Small intestine (tissue), 7 donors: ENCODE measurements around the gene OSTC. TPM values are rescaled to one million over a fixed set of nuclear protein-coding genes. Genes with fewer than 3 reads are reported as not detected.
A peak's percentile ranks its signal among the peaks of the same experiment; 100 is the strongest.

Source experiments
- DNase-seq, 2 donors: peaks; one replicate each; pipeline versions ENCODE4 v3.0.0 to v3.0.0-alpha.2; 2013
- FAIRE-seq: peaks from 2 replicates; lab custom pipeline; 2012; peaks lifted over from hg19 to GRCh38; lab: Jason Lieb, UNC
- H3K27ac ChIP-seq, 3 donors: one replicate each; pipeline ENCODE4 v1.5.1; 2013; ENCODE audit warnings: low read length in 2 of 3, mild to moderate bottlenecking in 2 of 3, control low read depth in 1 of 3, inconsistent platforms in 1 of 3, low read depth in 1 of 3, moderate library complexity in 1 of 3
- H3K27me3 ChIP-seq, 3 donors: one replicate each; pipeline ENCODE4 v1.6.1; 2013; ENCODE audit warnings: low read length in 3 of 3, inconsistent platforms in 1 of 3; ENCODE audit not compliant: control insufficient read depth in 3 of 3, insufficient read depth in 3 of 3
- H3K36me3 ChIP-seq, 3 donors: one replicate each; pipeline ENCODE4 v1.6.1; 2013; ENCODE audit warnings: low read length in 3 of 3, inconsistent platforms in 1 of 3, low read depth in 1 of 3, mild to moderate bottlenecking in 1 of 3, moderate library complexity in 1 of 3; ENCODE audit not compliant: control insufficient read depth in 3 of 3, insufficient read depth in 2 of 3
- H3K4me1 ChIP-seq, 3 donors: one replicate each; pipeline ENCODE4 v1.6.1; 2013; ENCODE audit warnings: low read length in 2 of 3, inconsistent platforms in 1 of 3, low read depth in 1 of 3, mild to moderate bottlenecking in 1 of 3, moderate library complexity in 1 of 3; ENCODE audit not compliant: control insufficient read depth in 3 of 3, insufficient read depth in 2 of 3
- H3K4me3 ChIP-seq, 3 donors: one replicate each; pipeline ENCODE4 v1.5.1; 2013; ENCODE audit warnings: low read length in 3 of 3, control low read depth in 1 of 3, inconsistent platforms in 1 of 3, low read depth in 1 of 3, mild to moderate bottlenecking in 1 of 3, moderate library complexity in 1 of 3
- H3K9me3 ChIP-seq, 2 donors: one replicate each; pipeline ENCODE4 v1.6.1; 2013; ENCODE audit warnings: low read depth in 1 of 2, low read length in 1 of 2; ENCODE audit not compliant: control insufficient read depth in 2 of 2, insufficient read depth in 1 of 2
- WGBS, 3 donors: extraction: QIAGEN DNeasy Blood & Tissue Kit; methylation state at CpG; one replicate each; pipeline ENCODE4 v1.1.7; 2013; 5-methylcytosine and 5-hydroxymethylcytosine counted together
- polyA plus RNA-seq, 4 donors: library from polyadenylated mRNA; stranded (reverse) in 3 of 4; unstranded in 1 of 4; fragments of 200-250 nt in 3 of 4; fragments of 120-200 nt in 1 of 4; gene quantifications; one replicate each; pipeline versions ENCODE4 v1.2.1 to v1.2.3, GENCODE V29; 2013
- donor health status: healthy with polysubstance abuse.
- donor health status: control.
- donor health status: control.
- donor health status: Bipolar disorder and iron deficiency.
- donor health status: healthy.

Gene OSTC
- polyA plus RNA-seq, 4 donors = 92.4 to 270 (median 172) TPM

- FAIRE-seq (no peak), DNase-seq (no peak)
- Histone ChIP-seq H3K27ac (no peak overlapping the region), H3K27me3 (peaks cover 0 to 2% (median 0%) of the 10 kb centered on the region in 3 donors), H3K4me3 (no peak overlapping the region), H3K36me3 (no peaks in the 10 kb centered on the region), H3K4me1 (no peaks in the 10 kb centered on the region), H3K9me3 (no peaks in the 10 kb centered on the region)
- 38 to 70% (median 49%) methylated on average over 3 of the region's 3 CpGs for WGBS, 3 donors
Observed at GRCh38 chr4:108694423-108694822, 44.0 kb downstream of the OSTC start.

- Histone ChIP-seq H3K36me3 (no peaks in the 10 kb centered on the region), H3K4me1 (no peaks in the 10 kb centered on the region), H3K9me3 (no peaks in the 10 kb centered on the region), H3K27me3 (peaks cover 0 to 2% (median 0%) of the 10 kb centered on the region in 3 donors), H3K4me3 (no peak overlapping the region), H3K27ac (no peak overlapping the region)
- DNase-seq (no peak), FAIRE-seq (no peak)
- WGBS, 3 donors = 75 to 95% (median 92%) methylated on average over 1 of the region's 1 CpG
Observed at GRCh38 chr4:108695062-108695461, 44.7 kb downstream of the OSTC start.

- no peaks in the 10 kb centered on the region for H3K4me1 ChIP-seq
- no peak overlapping the region for H3K4me3 ChIP-seq
- H3K27me3 ChIP-seq = peaks cover 0 to 2% (median 0%) of the 10 kb centered on the region in 3 donors
- FAIRE-seq (no peak), DNase-seq (no peak)
- 87 to 92% (median 89%) methylated on average over 3 of the region's 3 CpGs for WGBS, 3 donors
- H3K27ac ChIP-seq = no peak overlapping the region
- H3K9me3 ChIP-seq = no peaks in the 10 kb centered on the region
- H3K36me3 ChIP-seq = no peaks in the 10 kb centered on the region
Observed at GRCh38 chr4:108696160-108696559, 45.8 kb downstream of the OSTC start.

- no peak for FAIRE-seq
- no peak overlapping the region for H3K27ac ChIP-seq
- H3K4me3 ChIP-seq = no peak overlapping the region
- H3K36me3 ChIP-seq = no peaks in the 10 kb centered on the region
- H3K4me1 ChIP-seq = no peaks in the 10 kb centered on the region
- WGBS, 3 donors = 49 to 65% (median 56%) methylated on average over 1 of the region's 1 CpG
- peaks cover 0 to 6% (median 0%) of the 10 kb centered on the region in 3 donors for H3K27me3 ChIP-seq
- DNase-seq = no peak
- H3K9me3 ChIP-seq = no peaks in the 10 kb centered on the region
Observed at GRCh38 chr4:108700081-108700757, 49.8 kb downstream of the OSTC start.

GRCh38 chr4:108702960-108703359 is 52.6 kb downstream of the OSTC start:
- H3K27me3 ChIP-seq = peaks cover 0 to 6% (median 0%) of the 10 kb centered on the region in 3 donors
- H3K36me3 ChIP-seq = no peaks in the 10 kb centered on the region
- no peak overlapping the region for H3K27ac ChIP-seq
- no peak overlapping the region for H3K4me3 ChIP-seq
- DNase-seq (no peak), FAIRE-seq (no peak)
- H3K4me1 ChIP-seq = no peaks in the 10 kb centered on the region
- WGBS, 3 donors = 47 to 72% (median 59%) methylated on average over 3 of the region's 3 CpGs
- no peaks in the 10 kb centered on the region for H3K9me3 ChIP-seq

- FAIRE-seq = no peak
- DNase-seq = no peak
- Histone ChIP-seq H3K9me3 (no peaks in the 10 kb centered on the region), H3K36me3 (no peaks in the 10 kb centered on the region), H3K4me1 (no peaks in the 10 kb centered on the region), H3K27ac (no peak overlapping the region), H3K27me3 (peaks cover 0 to 5% (median 0%) of the 10 kb centered on the region in 3 donors), H3K4me3 (no peak overlapping the region)
Observed at GRCh38 chr4:108703370-108703769, 53.0 kb downstream of the OSTC start.

GRCh38 chr4:108703966-108704365 is 53.6 kb downstream of the OSTC start:
- H3K4me3 ChIP-seq = no peak overlapping the region
- 29 to 54% (median 41%) methylated on average over 2 of the region's 2 CpGs for WGBS, 3 donors
- H3K27me3 ChIP-seq = peaks cover 0 to 3% (median 0%) of the 10 kb centered on the region in 3 donors
- H3K36me3 ChIP-seq = no peaks in the 10 kb centered on the region
- FAIRE-seq = no peak
- no peaks in the 10 kb centered on the region for H3K9me3 ChIP-seq
- H3K4me1 ChIP-seq = no peaks in the 10 kb centered on the region
- H3K27ac ChIP-seq = no peak overlapping the region
- peak in 1 of 2 donors; percentile 46 for DNase-seq

- WGBS, 3 donors = 54 to 69% (median 62%) methylated on average over 4 of the region's 4 CpGs
- H3K36me3 ChIP-seq = no peaks in the 10 kb centered on the region
- peaks cover 0 to 3% (median 0%) of the 10 kb centered on the region in 3 donors for H3K27me3 ChIP-seq
- no peak overlapping the region for H3K4me3 ChIP-seq
- no peaks in the 10 kb centered on the region for H3K4me1 ChIP-seq
- no peaks in the 10 kb centered on the region for H3K9me3 ChIP-seq
- no peak for FAIRE-seq
- H3K27ac ChIP-seq = no peak overlapping the region
- no peak for DNase-seq
Observed at GRCh38 chr4:108706289-108706688, 55.9 kb downstream of the OSTC start.

GRCh38 chr4:108709234-108709633 is 58.8 kb downstream of the OSTC start:
- Histone ChIP-seq H3K27me3 (no peaks in the 10 kb centered on the region), H3K27ac (no peak overlapping the region), H3K4me1 (no peaks in the 10 kb centered on the region), H3K9me3 (no peaks in the 10 kb centered on the region), H3K4me3 (no peak overlapping the region), H3K36me3 (no peaks in the 10 kb centered on the region)
- WGBS, 3 donors = 84 to 92% (median 90%) methylated on average over 10 of the region's 10 CpGs
- DNase-seq = no peak
- FAIRE-seq = no peak
